ENCODE results near the gene WDR91. TPM values are rescaled to one million over a fixed set of nuclear protein-coding genes. Genes with fewer than 3 reads are reported as not detected.

WDR91 gene
- total RNA-seq, 1 donor from 2014 or later: 5.4 TPM

DNA sequence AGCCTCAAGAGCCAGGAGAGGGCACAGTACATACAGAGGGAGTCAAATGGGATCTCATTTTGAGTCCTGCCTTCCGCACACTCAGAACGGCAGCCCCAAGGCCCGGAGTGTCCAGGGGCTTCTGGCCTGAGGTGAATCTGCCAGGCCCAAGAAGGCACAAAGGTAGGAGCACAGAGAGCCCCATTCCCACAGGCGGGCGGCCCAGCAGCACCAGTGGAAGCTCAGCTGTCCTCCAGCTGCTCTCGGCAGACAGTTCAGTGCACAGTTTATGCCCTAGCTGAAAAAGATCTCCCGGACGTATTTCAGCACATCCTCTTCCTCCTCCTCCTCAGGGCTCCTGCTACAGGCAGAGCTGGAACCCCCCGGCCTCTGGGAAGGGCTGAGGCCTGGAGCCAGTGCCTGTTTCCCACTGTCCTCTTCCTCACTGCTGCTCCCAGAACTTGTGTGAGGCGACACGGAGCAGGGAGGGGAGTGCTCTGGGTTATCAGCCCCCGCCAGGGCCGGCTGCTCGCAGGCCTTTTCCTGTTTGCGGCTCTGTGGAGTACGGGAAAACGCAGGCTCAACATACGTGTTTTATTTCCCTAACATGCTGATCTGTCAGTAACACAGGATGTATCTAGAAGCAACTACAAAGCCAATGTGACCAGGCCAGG lies 44.9 kb downstream of the WDR91 start:
- H2AFZ ChIP-seq (replicated peaks): no peak overlapping the region
- H3K27me3 Mint-ChIP-seq (ENCODE audit: insufficient read depth, low read depth): peaks cover 14% of the 10 kb centered on the region
- H3K4me1 ChIP-seq: peaks cover 5% of the 10 kb centered on the region
- no peak overlapping the region for H3K4me3 ChIP-seq
- H3K9ac ChIP-seq: no peak overlapping the region
- H3K4me3 Mint-ChIP-seq: no peak overlapping the region
- peaks cover 2% of the 10 kb centered on the region for H3K9me3 Mint-ChIP-seq
- peaks cover 43% of the 10 kb centered on the region for H3K36me3 Mint-ChIP-seq
- no peaks in the 10 kb centered on the region for H3K36me3 ChIP-seq
- H3K4me1 Mint-ChIP-seq: peaks cover 22% of the 10 kb centered on the region
- H4K20me1 ChIP-seq (ENCODE audit: low read depth): peaks cover 3% of the 10 kb centered on the region
- no peak overlapping the region for H3K4me2 ChIP-seq
- H3F3A ChIP-seq (ENCODE audit: low read depth): peaks cover 12% of the 10 kb centered on the region
- peaks cover 26% of the 10 kb centered on the region for H3K79me2 ChIP-seq (ENCODE audit: low read depth)
- peaks cover 8% of the 10 kb centered on the region for H3K9me3 ChIP-seq (ENCODE audit: low read depth)
- no peaks in the 10 kb centered on the region for H3K27me3 ChIP-seq
- no peak overlapping the region for H3K27ac Mint-ChIP-seq
- no peak for DNase-seq (ENCODE audit: low spot score)
- TF ChIP-seq, protein P1, sequence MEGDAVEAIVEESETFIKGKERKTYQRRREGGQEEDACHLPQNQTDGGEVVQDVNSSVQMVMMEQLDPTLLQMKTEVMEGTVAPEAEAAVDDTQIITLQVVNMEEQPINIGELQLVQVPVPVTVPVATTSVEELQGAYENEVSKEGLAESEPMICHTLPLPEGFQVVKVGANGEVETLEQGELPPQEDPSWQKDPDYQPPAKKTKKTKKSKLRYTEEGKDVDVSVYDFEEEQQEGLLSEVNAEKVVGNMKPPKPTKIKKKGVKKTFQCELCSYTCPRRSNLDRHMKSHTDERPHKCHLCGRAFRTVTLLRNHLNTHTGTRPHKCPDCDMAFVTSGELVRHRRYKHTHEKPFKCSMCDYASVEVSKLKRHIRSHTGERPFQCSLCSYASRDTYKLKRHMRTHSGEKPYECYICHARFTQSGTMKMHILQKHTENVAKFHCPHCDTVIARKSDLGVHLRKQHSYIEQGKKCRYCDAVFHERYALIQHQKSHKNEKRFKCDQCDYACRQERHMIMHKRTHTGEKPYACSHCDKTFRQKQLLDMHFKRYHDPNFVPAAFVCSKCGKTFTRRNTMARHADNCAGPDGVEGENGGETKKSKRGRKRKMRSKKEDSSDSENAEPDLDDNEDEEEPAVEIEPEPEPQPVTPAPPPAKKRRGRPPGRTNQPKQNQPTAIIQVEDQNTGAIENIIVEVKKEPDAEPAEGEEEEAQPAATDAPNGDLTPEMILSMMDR (IDR thresholded peaks at IDR 0.05): no peak
- TF ChIP-seq EZH2phosphoT487 (IDR thresholded peaks at IDR 0.05) (no peak), EZH2 (IDR thresholded peaks at IDR 0.05) (no peak)
- H3K27ac ChIP-seq: no peak overlapping the region

- Histone ChIP-seq H3K4me1 (peaks cover 5% of the 10 kb centered on the region), H3K79me2 (ENCODE audit: low read depth) (peaks cover 26% of the 10 kb centered on the region), H3K9me3 (ENCODE audit: low read depth) (peaks cover 8% of the 10 kb centered on the region), H2AFZ (replicated peaks) (no peak overlapping the region), H3F3A (ENCODE audit: low read depth) (peaks cover 6% of the 10 kb centered on the region), H3K9ac (no peak overlapping the region), H3K36me3 (no peaks in the 10 kb centered on the region), H3K4me2 (no peak overlapping the region), H3K4me3 (no peak overlapping the region), H4K20me1 (ENCODE audit: low read depth) (peaks cover 3% of the 10 kb centered on the region), H3K27me3 (no peaks in the 10 kb centered on the region), H3K27ac (no peak overlapping the region)
- peaks cover 12% of the 10 kb centered on the region for H3K27me3 Mint-ChIP-seq (ENCODE audit: insufficient read depth, low read depth)
- no peak overlapping the region for H3K4me3 Mint-ChIP-seq
- TF ChIP-seq, protein P1 (IDR thresholded peaks at IDR 0.05): no peak
- H3K9me3 Mint-ChIP-seq: peaks cover 8% of the 10 kb centered on the region
- no peak overlapping the region for H3K27ac Mint-ChIP-seq
- H3K4me1 Mint-ChIP-seq: peaks cover 19% of the 10 kb centered on the region
- H3K36me3 Mint-ChIP-seq: peaks cover 48% of the 10 kb centered on the region
- DNase-seq (ENCODE audit: low spot score): no peak
Measured at GRCh38 chr7:135165862-135166261, 45.5 kb downstream of the WDR91 start.

GRCh38 chr7:135164357-135165061 lies 46.8 kb downstream of the WDR91 start:
- H3K27ac ChIP-seq: no peak overlapping the region
- no peaks in the 10 kb centered on the region for H3F3A ChIP-seq (ENCODE audit: low read depth)
- Mint-ChIP-seq H3K4me1 (peaks cover 16% of the 10 kb centered on the region), H3K4me3 (no peak overlapping the region), H3K27me3 (ENCODE audit: insufficient read depth, low read depth) (peaks cover 12% of the 10 kb centered on the region), H3K36me3 (peaks cover 59% of the 10 kb centered on the region), H3K9me3 (peaks cover 10% of the 10 kb centered on the region), H3K27ac (no peak overlapping the region)
- peaks cover 2% of the 10 kb centered on the region for H3K4me1 ChIP-seq
- H3K4me3 ChIP-seq: no peak overlapping the region
- no peak overlapping the region for H3K9ac ChIP-seq
- H3K36me3 ChIP-seq: no peaks in the 10 kb centered on the region
- peaks cover 3% of the 10 kb centered on the region for H4K20me1 ChIP-seq (ENCODE audit: low read depth)
- DNase-seq (ENCODE audit: low spot score): no peak
- no peak overlapping the region for H2AFZ ChIP-seq (replicated peaks)
- no peaks in the 10 kb centered on the region for H3K27me3 ChIP-seq
- TF ChIP-seq EZH2 (IDR thresholded peaks at IDR 0.05) (no peak), EZH2phosphoT487 (IDR thresholded peaks at IDR 0.05) (no peak)
- TF ChIP-seq, protein P1 (IDR thresholded peaks at IDR 0.05): no peak
- peaks cover 8% of the 10 kb centered on the region for H3K9me3 ChIP-seq (ENCODE audit: low read depth)
- no peak overlapping the region for H3K4me2 ChIP-seq
- H3K79me2 ChIP-seq (ENCODE audit: low read depth): peaks cover 19% of the 10 kb centered on the region
